OCI-LY1 (cell line): ENCODE results near the gene TBC1D5.

Source experiments
- H2AFZ ChIP-seq: fragments of 200-600 bp; sonication (generic), shearing (Covaris generic); 2 replicates; pipeline ENCODE4 v1.6.0; 2014; ENCODE audit warnings: antibody characterized with exemption, mild to moderate bottlenecking, low read length
- H3F3A ChIP-seq: fragments of 200-600 bp; sonication (generic), shearing (Covaris generic); 2 replicates; pipeline ENCODE4 v1.6.0; 2014; ENCODE audit warnings: mild to moderate bottlenecking, antibody characterized with exemption, low read length, moderate library complexity; ENCODE audit not compliant: insufficient read depth
- H3K27ac ChIP-seq: fragments of 200-600 bp; sonication (generic); 2 replicates; pipeline ENCODE4 v1.5.1; 2014; ENCODE audit warnings: low read length, mixed run types, mild to moderate bottlenecking, low read depth; ENCODE audit not compliant: poor library complexity, severe bottlenecking
- H3K27me3 ChIP-seq: fragments of 200-600 bp; sonication (generic); 2 replicates; pipeline ENCODE4 v1.6.0; 2014; ENCODE audit warnings: antibody characterized with exemption, mild to moderate bottlenecking, low read length, moderate library complexity; ENCODE audit not compliant: insufficient read depth
- H3K36me3 ChIP-seq: fragments of 200-600 bp; sonication (generic); 2 replicates; pipeline ENCODE4 v1.6.1; 2014; ENCODE audit warnings: mild to moderate bottlenecking, antibody characterized with exemption, low read length, moderate library complexity, mixed read lengths; ENCODE audit not compliant: insufficient read depth
- H3K4me1 ChIP-seq: fragments of 200-600 bp; sonication (generic); 2 replicates; pipeline ENCODE4 v1.5.1; 2014; ENCODE audit warnings: mild to moderate bottlenecking, low read length, moderate library complexity; ENCODE audit not compliant: insufficient read depth, severe bottlenecking
- H3K4me2 ChIP-seq: fragments of 200-600 bp; sonication (generic), shearing (Covaris generic); 2 replicates; pipeline ENCODE4 v1.6.1; 2014; ENCODE audit warnings: low read length
- H3K4me3 ChIP-seq: fragments of 200-600 bp; sonication (generic); 2 replicates; pipeline ENCODE4 v1.5.1; 2014; ENCODE audit warnings: low read length, low read depth, mild to moderate bottlenecking, mixed read lengths; ENCODE audit not compliant: poor library complexity, severe bottlenecking
- H3K79me2 ChIP-seq: fragments of 200-600 bp; shearing (Covaris generic); 2 replicates; pipeline ENCODE4 v1.6.1; 2016; ENCODE audit warnings: mixed run types, low read length, mixed read lengths; ENCODE audit not compliant: insufficient read depth
- H3K9ac ChIP-seq: fragments of 200-600 bp; sonication (generic), shearing (Covaris generic); 2 replicates; pipeline ENCODE4 v1.6.1; 2014; ENCODE audit warnings: mild to moderate bottlenecking, low read length, mixed read lengths
- H3K9me2 ChIP-seq: fragments of 200-600 bp; sonication (generic), shearing (Covaris generic); 2 replicates; pipeline ENCODE4 v1.6.1; 2014; ENCODE audit warnings: low read depth, mild to moderate bottlenecking, low read length, mixed read lengths
- H3K9me3 ChIP-seq: fragments of 200-600 bp; shearing (Covaris generic); 2 replicates; pipeline ENCODE4 v1.6.1; 2014; ENCODE audit warnings: low read length, mixed read lengths
- H4K20me1 ChIP-seq: fragments of 200-600 bp; sonication (generic), shearing (Covaris generic); 2 replicates; pipeline ENCODE4 v1.6.0; 2016; ENCODE audit warnings: mild to moderate bottlenecking, low read length; ENCODE audit not compliant: insufficient read depth
- CTCF ChIP-seq: fragments of 200-600 bp; sonication (generic), shearing (Covaris generic); IDR thresholded peaks from 2 replicates; pipeline ENCODE4 v1.5.1; 2017; ENCODE audit warnings: mild to moderate bottlenecking, antibody characterized with exemption, low read length, moderate library complexity, mixed read lengths
- EZH2 ChIP-seq: fragments of 200-600 bp; sonication (generic), shearing (Covaris generic); IDR thresholded peaks from 2 replicates; pipeline ENCODE4 v1.8.0; 2017; ENCODE audit warnings: borderline replicate concordance, mixed run types, mild to moderate bottlenecking, antibody characterized with exemption, low read length, moderate library complexity, mixed read lengths

The TBC1D5 gene

GRCh38 chr3:17322106-17322793, 420.2 kb downstream of the TBC1D5 start:
- H2AFZ ChIP-seq, result no peak overlapping the region
- H4K20me1 ChIP-seq, result no peaks in the 10 kb centered on the region
- H3K9ac ChIP-seq, result no peak overlapping the region
- no peaks in the 10 kb centered on the region for H3K9me3 ChIP-seq
- no peaks in the 10 kb centered on the region for H3K27me3 ChIP-seq
- H3K4me1 ChIP-seq, result peaks cover 17% of the 10 kb centered on the region
- no peak for TF ChIP-seq CTCF
- no peaks in the 10 kb centered on the region for H3K79me2 ChIP-seq
- H3K27ac ChIP-seq, result peak overlapping the region; percentile 15
- H3K9me2 ChIP-seq, result no peaks in the 10 kb centered on the region
- H3K4me3 ChIP-seq, result no peak overlapping the region
- no peaks in the 10 kb centered on the region for H3K36me3 ChIP-seq
- H3K4me2 ChIP-seq, result peak overlapping the region; percentile 22; the same call in 1 of the 2 replicates
- H3F3A ChIP-seq, result no peaks in the 10 kb centered on the region

GRCh38 chr3:17320266-17320665, 422.2 kb downstream of the TBC1D5 start:
- H2AFZ ChIP-seq, result no peak overlapping the region
- TF ChIP-seq EZH2 (no peak), CTCF (no peak)
- no peaks in the 10 kb centered on the region for H3F3A ChIP-seq
- H3K4me1 ChIP-seq, result peaks cover 17% of the 10 kb centered on the region
- no peak overlapping the region for H3K4me3 ChIP-seq
- H3K9me2 ChIP-seq, result no peaks in the 10 kb centered on the region
- no peak overlapping the region for H3K9ac ChIP-seq
- no peaks in the 10 kb centered on the region for H3K27me3 ChIP-seq
- H4K20me1 ChIP-seq, result no peaks in the 10 kb centered on the region
- H3K79me2 ChIP-seq, result no peaks in the 10 kb centered on the region
- no peak overlapping the region for H3K27ac ChIP-seq
- no peaks in the 10 kb centered on the region for H3K36me3 ChIP-seq
- H3K9me3 ChIP-seq, result no peaks in the 10 kb centered on the region
- H3K4me2 ChIP-seq, result no peak overlapping the region

GRCh38 chr3:17315897-17316296, 426.5 kb downstream of the TBC1D5 start:
- Histone ChIP-seq H3K9me3 (no peaks in the 10 kb centered on the region), H2AFZ (no peak overlapping the region), H3K4me1 (no peaks in the 10 kb centered on the region), H3K27ac (no peak overlapping the region), H3K36me3 (no peaks in the 10 kb centered on the region), H4K20me1 (no peaks in the 10 kb centered on the region), H3K4me2 (no peak overlapping the region), H3K27me3 (no peaks in the 10 kb centered on the region), H3F3A (no peaks in the 10 kb centered on the region), H3K4me3 (no peak overlapping the region), H3K9ac (no peak overlapping the region), H3K9me2 (no peaks in the 10 kb centered on the region), H3K79me2 (no peaks in the 10 kb centered on the region)
- no peak for TF ChIP-seq CTCF
- TF ChIP-seq EZH2, result no peak
